Effector memory CD8-positive, alpha-beta T cell (primary cell): ENCODE results near the gene CD6.

Source experiments
- ATAC-seq: fragments of 150-1000 bp; cut with Tn5 transposase; replicated peaks from 2 replicates; pipeline ENCODE4 v1.10.0; 2021; ENCODE audit warnings: mild to moderate bottlenecking, moderate library complexity
- DNase-seq, 3 experiments: peaks; one replicate each; pipeline ENCODE4 v3.0.0; 2021
- H3K27ac Mint-ChIP-seq, 2 donors: one replicate each; pipeline ENCODE4 v1.8.0; 2022; ENCODE audit warnings: mild to moderate bottlenecking in 2 of 2, mixed read lengths in 2 of 2, moderate library complexity in 2 of 2
- H3K27me3 Mint-ChIP-seq, 2 donors: one replicate each; pipeline ENCODE4 v1.8.0; 2022; ENCODE audit warnings: mixed read lengths in 2 of 2
- H3K36me3 Mint-ChIP-seq: one replicate; pipeline ENCODE4 v1.8.0; 2022; ENCODE audit warnings: mild to moderate bottlenecking, moderate library complexity, mixed read lengths; ENCODE audit not compliant: insufficient read depth
- H3K4me1 Mint-ChIP-seq, 2 donors: one replicate each; pipeline ENCODE4 v1.8.0; 2022; ENCODE audit warnings: low read depth in 2 of 2, mixed read lengths in 2 of 2
- H3K4me3 Mint-ChIP-seq, 2 donors: one replicate each; pipeline ENCODE4 v1.8.0; 2022; ENCODE audit warnings: mild to moderate bottlenecking in 2 of 2, mixed read lengths in 2 of 2, moderate library complexity in 2 of 2
- H3K9me3 Mint-ChIP-seq, 2 donors: one replicate each; pipeline ENCODE4 v1.8.0; 2022; ENCODE audit warnings: mixed read lengths in 2 of 2

Gene CD6

DNA sequence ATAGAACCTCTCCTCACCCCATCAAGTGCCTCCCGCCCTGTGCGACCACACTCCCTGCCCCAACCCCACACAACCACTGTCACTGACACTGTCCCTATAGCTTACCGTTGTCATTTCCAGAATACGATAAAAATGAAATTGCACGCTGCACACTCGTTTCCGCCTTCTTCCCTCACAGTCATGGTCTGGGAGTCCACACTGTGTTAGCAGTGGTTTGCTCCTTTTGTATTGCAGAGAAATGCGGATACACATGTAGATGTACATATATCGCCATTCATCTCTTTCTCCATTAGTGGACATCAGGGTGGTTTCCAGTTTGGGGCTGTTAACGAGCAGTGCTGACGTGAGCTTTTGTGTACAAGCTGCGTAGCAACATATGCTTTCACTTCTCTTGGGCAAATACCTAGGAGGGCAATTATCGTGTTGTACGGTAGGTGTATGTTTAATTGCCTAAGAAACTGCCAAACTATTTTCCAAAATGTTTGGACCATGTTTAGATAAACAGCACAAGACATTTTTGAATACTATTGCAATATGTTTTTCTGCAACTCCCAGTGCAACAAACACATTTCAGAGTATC, 71.6 kb downstream of the CD6 start:
- Mint-ChIP-seq H3K36me3 (peaks cover 3% of the 10 kb centered on the region), H3K4me3 (peak overlapping the region; percentile 67 to 83), H3K4me1 (peaks cover 12 to 27% of the 10 kb centered on the region in 2 donors), H3K27me3 (no peaks in the 10 kb centered on the region), H3K9me3 (no peaks in the 10 kb centered on the region), H3K27ac (peak overlapping the region; percentile 76 to 98)
- peak in 1 of 3 experiments; percentile 43 for DNase-seq
- ATAC-seq = peak; percentile 44

DNA sequence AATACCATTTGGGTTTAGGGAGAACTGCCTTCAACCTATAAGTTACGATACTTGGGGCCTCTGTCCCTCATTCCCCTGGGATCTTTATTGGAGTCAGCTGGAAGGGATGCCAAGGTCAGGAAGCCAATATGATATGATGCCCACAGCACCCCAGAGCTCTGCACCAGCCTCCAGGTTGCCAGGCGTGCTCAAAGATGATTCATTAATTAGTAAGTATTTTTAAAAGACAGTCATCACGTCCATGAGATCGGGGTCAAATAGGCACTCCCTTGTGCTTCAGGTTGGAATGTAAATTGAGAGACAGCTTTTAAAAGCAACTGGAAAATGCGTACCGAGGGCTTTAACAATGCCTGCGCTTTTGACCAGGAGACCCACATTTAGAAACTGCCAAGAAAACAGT, 73.8 kb downstream of the CD6 start:
- Mint-ChIP-seq H3K4me3 (no peak overlapping the region), H3K36me3 (peaks cover 3% of the 10 kb centered on the region), H3K27me3 (no peaks in the 10 kb centered on the region), H3K4me1 (peaks cover 10 to 22% of the 10 kb centered on the region in 2 donors), H3K27ac (no peak overlapping the region), H3K9me3 (no peaks in the 10 kb centered on the region)
- no peak for ATAC-seq
- DNase-seq = no peak

DNA sequence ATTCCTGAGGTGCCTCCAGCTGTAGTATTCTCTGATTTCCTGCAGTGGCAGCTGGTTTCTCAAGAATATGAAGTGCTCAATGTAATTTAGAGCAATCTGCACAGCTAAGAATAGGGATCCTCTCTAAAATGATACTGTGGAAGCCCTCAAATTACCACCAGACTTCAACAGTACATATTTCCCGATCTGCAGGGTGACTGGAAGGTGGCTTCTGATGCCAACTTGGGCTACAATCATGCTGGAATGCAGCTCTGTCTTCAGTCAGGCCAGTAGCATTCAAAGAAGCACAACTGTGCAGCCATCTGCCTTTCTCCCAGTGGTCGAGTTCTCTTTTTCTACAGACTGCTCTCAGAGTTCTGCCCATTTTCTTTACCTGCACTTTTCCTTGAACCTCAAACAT, 75.4 kb downstream of the CD6 start:
- peaks cover 3% of the 10 kb centered on the region for H3K36me3 Mint-ChIP-seq
- DNase-seq (no peak), ATAC-seq (no peak)
- H3K4me3 Mint-ChIP-seq = no peak overlapping the region
- no peaks in the 10 kb centered on the region for H3K9me3 Mint-ChIP-seq
- H3K27ac Mint-ChIP-seq = no peak overlapping the region
- no peaks in the 10 kb centered on the region for H3K27me3 Mint-ChIP-seq
- H3K4me1 Mint-ChIP-seq = peaks cover 7 to 15% of the 10 kb centered on the region in 2 donors

DNA sequence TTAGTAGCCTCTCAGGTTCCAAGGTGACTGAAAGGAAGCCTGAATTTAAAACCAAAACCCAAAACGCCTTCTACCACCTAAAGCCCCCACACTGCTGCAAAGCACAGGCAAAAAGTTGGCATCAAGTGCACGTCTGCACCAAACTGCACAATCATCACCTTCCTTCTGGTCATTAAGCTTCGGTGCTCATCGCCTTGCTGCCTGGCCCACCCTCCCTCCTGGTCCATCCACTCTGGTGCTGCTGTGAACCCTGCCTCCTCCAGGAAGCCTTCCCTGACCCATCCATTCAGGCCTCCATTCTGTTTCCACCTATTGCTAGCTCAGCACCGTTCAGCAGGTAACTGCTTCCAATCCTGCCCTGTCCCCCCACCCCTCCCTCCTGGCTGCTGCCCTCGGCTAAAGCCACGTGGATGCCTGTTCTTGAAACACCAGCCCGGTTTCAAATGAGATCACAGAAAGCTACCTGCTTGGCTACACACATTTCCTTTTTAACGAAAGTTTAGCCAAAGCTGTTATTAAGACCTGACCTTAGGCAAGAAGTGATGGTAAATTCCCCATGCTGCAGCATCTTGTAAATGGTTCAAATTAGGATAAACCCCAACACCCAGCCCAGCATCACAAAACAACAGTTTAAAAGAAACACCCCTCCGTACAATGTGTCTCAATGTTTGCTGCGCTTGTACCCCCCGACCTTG, 77.0 kb downstream of the CD6 start:
- peaks cover 0 to 6% of the 10 kb centered on the region in 2 donors for H3K27me3 Mint-ChIP-seq
- H3K9me3 Mint-ChIP-seq = no peaks in the 10 kb centered on the region
- H3K36me3 Mint-ChIP-seq = no peaks in the 10 kb centered on the region
- ATAC-seq (no peak), DNase-seq (no peak)
- H3K4me3 Mint-ChIP-seq = no peak overlapping the region
- no peaks in the 10 kb centered on the region for H3K4me1 Mint-ChIP-seq
- peak overlapping the region in 1 of 2 donors; percentile 51 for H3K27ac Mint-ChIP-seq

DNA sequence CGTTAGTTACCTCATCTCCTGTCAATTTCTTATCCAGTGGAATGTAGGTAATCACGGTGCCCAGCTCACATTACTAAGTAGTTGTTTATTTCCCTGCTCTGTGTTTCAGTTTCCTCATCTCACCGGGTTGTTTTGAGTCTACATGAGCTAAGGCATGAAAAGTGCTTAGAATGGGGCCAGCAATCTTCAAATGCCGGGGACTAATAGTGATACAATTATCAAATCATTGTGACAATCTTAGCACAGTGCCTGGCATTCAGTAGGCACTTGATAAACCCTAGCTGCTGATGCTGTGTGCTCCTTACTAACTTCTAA, 77.5 kb downstream of the CD6 start:
- Mint-ChIP-seq H3K4me3 (no peak overlapping the region), H3K27ac (peak overlapping the region in 1 of 2 donors; percentile 51)

DNA sequence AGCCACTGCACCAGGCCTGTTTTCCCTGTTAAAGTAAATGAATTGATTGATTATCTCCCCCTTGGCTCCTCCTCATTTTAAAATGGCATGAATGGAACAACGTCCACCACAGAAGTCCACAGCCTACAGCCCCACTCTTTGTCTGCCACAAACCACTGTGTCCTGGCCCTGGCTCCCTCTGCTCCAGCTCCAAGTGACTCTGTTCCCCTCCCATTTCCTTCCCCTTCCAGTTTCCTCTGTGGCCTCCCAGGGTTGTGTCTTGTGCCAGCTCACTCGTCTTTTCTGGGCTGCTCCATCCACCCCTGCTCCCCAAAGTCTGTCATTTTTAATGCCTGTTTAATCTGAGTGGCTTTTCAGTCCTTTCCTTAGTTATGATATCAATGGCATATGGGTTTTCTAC, 78.4 kb downstream of the CD6 start:
- H3K9me3 Mint-ChIP-seq = no peaks in the 10 kb centered on the region
- no peaks in the 10 kb centered on the region for H3K4me1 Mint-ChIP-seq
- peak overlapping the region in 1 of 2 donors; percentile 47 for H3K27ac Mint-ChIP-seq
- no peak for DNase-seq
- ATAC-seq = no peak
- peaks cover 4% of the 10 kb centered on the region for H3K36me3 Mint-ChIP-seq
- no peak overlapping the region for H3K4me3 Mint-ChIP-seq
- peaks cover 0 to 6% of the 10 kb centered on the region in 2 donors for H3K27me3 Mint-ChIP-seq

More for the DNA sequence above, 77.5 kb downstream of the CD6 start:
- no peaks in the 10 kb centered on the region for H3K36me3 Mint-ChIP-seq
- no peak for ATAC-seq
- no peaks in the 10 kb centered on the region for H3K9me3 Mint-ChIP-seq
- peaks cover 0 to 6% of the 10 kb centered on the region in 2 donors for H3K27me3 Mint-ChIP-seq
- no peaks in the 10 kb centered on the region for H3K4me1 Mint-ChIP-seq
- no peak for DNase-seq

DNA sequence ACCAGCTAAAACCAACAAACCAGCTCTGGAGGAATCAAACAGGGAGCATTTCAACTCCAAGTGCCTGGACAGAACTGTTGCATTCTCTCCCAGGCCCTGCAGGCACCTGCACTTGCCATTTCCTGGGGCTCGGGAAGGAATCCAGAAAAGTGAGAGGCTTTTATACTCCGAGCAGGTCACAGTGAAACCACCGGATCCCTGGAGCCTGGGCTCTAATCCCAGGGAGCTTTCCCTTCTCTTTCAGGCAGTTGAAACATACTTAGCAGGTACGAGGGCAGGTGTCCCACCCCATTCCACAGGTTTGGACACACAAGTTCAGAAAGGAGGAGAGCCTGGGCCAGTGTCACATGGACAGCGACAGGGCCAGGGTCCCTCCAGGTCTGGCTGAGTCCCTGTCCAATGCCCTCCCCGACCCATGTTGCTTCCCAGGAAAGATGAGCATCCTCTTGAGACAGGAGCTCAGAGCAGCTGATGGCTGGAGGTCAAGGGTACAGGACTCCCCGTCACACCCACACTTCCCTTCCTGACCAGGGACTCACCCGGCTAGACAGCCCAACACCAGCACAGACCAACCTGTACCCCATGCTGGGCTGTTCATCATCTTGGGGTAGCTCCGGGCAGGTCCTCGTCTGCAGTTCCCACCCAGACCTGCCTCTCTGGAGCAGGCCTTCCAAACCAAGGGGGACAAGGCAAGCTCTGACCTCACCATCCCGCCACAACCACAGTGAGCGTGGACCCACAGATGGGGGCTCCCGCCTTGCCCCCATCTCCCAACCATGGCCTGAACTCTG, 80.9 kb downstream of the CD6 start:
- Mint-ChIP-seq H3K4me1 (no peaks in the 10 kb centered on the region), H3K27ac (no peak overlapping the region), H3K4me3 (no peak overlapping the region), H3K27me3 (peaks cover 0 to 6% of the 10 kb centered on the region in 2 donors), H3K9me3 (no peaks in the 10 kb centered on the region), H3K36me3 (peaks cover 6% of the 10 kb centered on the region)
- no peak for ATAC-seq
- DNase-seq = no peak

DNA sequence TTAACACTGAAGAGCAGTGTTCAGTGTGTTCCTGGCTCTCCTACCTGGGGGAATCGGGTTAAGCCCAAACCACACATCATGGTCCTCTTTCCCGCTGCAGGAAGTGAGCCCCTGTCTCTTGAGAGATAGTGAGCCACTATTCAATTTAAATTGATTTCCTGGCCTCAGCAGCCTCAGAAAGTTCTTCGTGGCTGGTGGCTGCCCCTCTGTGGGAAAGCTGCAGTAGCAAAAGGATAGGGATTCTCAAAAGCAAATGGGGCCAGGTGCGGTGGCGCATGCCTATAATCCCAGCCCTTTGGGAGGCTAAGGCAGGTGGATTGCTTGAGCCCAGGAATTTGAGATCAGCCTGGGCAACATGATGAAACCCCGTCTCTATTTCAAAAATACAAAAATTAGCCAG, 81.7 kb downstream of the CD6 start:
- Mint-ChIP-seq H3K4me1 (no peaks in the 10 kb centered on the region), H3K4me3 (no peak overlapping the region), H3K27me3 (peaks cover 0 to 6% of the 10 kb centered on the region in 2 donors), H3K27ac (no peak overlapping the region), H3K9me3 (no peaks in the 10 kb centered on the region), H3K36me3 (peaks cover 6% of the 10 kb centered on the region)
- ATAC-seq (no peak), DNase-seq (no peak)

DNA sequence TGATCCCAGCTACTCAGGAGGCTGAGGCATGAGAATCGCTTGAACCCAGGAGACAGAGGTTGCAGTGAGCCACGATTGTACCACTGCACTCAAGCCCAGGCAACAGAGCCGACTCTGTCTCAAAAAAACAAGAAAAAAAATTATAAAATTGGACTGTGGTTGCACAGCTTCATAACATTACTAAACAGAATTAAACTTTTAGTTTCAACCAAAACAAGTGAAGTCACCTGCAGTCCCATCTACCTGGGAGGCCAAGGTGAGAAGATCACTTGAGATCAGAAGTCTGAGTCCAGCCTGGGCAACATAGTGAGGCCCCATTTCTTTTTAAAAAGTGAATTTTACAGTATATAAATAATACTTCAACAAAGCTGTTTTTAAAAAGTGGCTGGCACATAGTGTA, 83.0 kb downstream of the CD6 start:
- H3K4me1 Mint-ChIP-seq = peaks cover 4 to 6% of the 10 kb centered on the region in 2 donors
- peaks cover 0 to 6% of the 10 kb centered on the region in 2 donors for H3K27me3 Mint-ChIP-seq

DNA sequence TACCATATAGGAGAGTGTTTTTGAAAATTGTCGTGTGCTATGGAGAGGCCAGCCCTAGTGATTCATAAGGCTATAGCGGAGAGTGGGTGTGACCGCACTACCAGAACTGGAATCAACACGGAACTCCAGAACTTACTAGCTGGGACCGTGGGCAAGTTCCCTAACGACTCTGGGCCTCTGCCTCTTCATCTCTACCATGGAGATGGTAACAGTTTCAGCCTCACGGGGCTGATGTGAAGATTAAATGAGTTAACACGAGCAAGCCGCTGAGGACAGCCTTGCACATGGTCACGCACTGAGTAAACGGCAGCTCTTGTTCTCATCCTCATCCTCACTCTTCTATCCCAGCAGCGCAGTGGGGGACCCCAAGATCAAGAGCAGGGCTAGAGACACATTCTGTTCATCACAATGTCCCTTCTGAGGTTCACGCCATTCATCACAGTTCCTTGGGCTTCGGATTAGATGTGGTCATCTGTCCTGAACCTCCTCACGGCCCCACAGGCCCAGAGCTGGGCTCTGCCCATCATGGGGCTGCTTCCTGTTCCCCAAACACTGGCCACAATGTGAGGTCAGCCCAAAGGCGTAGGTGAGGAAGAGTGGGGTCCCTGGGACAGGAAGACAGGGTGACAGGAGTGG, 83.6 kb downstream of the CD6 start:
- peaks cover 0 to 6% of the 10 kb centered on the region in 2 donors for H3K27me3 Mint-ChIP-seq
- no peaks in the 10 kb centered on the region for H3K9me3 Mint-ChIP-seq
- H3K4me3 Mint-ChIP-seq = no peak overlapping the region
- H3K27ac Mint-ChIP-seq = peak overlapping the region; percentile 49 to 81
- peaks cover 4 to 6% of the 10 kb centered on the region in 2 donors for H3K4me1 Mint-ChIP-seq
- no peak for ATAC-seq
- H3K36me3 Mint-ChIP-seq = peaks cover 6% of the 10 kb centered on the region
- no peak for DNase-seq

More for the DNA sequence above, 83.0 kb downstream of the CD6 start:
- H3K4me3 Mint-ChIP-seq = no peak overlapping the region
- H3K27ac Mint-ChIP-seq = peak overlapping the region in 1 of 2 donors; percentile 81
- H3K9me3 Mint-ChIP-seq = no peaks in the 10 kb centered on the region
- DNase-seq = no peak
- H3K36me3 Mint-ChIP-seq = peaks cover 6% of the 10 kb centered on the region
- no peak for ATAC-seq

DNA sequence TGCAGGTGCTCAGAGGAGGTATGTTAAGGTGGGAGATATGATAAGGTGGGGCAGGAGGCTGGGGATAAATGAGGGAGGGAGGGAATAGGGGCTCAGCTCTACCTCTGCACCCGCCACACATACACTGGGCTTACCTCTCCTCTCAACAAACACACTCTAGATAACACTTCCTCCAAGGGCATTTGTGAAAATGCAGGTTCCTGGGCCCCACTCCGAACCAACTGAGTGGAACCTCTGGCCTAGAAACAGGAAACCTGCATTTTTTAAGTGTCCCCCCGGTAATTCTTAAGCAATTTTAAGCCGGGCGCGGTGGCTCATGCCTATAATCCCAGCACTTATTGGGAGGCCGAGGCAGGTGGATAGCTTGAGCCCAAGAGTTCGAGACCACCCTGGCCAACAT, 84.3 kb downstream of the CD6 start:
- peaks cover 6% of the 10 kb centered on the region for H3K36me3 Mint-ChIP-seq
- no peaks in the 10 kb centered on the region for H3K9me3 Mint-ChIP-seq
- DNase-seq (no peak), ATAC-seq (no peak)
- H3K4me3 Mint-ChIP-seq = no peak overlapping the region
- H3K4me1 Mint-ChIP-seq = peaks cover 7 to 12% of the 10 kb centered on the region in 2 donors
- H3K27ac Mint-ChIP-seq = no peak overlapping the region
- peaks cover 0 to 6% of the 10 kb centered on the region in 2 donors for H3K27me3 Mint-ChIP-seq

DNA sequence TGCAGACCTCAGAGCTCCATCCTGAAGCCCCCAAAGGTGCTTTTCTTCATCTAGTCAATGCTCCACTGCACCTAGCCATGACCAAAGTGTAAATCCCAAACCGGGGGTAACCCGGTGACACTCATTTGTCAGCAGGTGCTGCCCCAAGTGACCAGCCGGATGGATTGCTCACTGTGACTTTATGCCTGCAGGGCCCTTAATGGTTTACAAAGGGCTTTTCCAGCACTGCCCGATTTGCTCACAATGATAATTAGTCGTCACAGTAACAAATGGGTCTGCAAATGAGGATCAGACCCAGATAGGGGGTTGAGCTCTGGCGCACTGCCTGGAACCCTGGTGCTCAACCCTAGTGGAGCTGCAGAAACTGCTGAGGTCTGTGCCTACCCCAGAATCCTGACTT, 85.1 kb downstream of the CD6 start:
- Mint-ChIP-seq H3K4me1 (peaks cover 14 to 17% of the 10 kb centered on the region in 2 donors), H3K4me3 (no peak overlapping the region), H3K9me3 (no peaks in the 10 kb centered on the region)

DNA sequence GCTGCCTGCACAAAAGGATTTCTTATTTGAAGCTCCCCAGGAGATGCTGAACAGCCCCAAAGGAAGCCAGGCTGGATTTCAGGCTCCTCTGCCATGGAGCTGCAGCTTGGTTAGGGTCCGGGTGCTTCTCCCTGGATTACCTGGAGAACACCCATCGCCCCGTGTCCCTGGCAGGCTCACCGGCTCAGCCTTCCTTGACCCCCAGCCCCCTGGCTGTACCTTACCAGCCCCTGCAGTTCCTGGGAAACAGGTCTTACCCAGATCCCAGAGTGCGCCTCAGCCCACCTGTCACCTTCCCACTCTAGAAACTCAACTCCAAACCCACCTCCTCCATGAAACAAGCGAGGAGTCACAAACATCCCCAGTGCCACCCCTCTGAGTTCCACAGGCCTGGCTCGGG, 85.5 kb downstream of the CD6 start:
- Mint-ChIP-seq H3K27me3 (peaks cover 0 to 6% of the 10 kb centered on the region in 2 donors), H3K27ac (peak overlapping the region in 1 of 2 donors; percentile 54), H3K36me3 (peaks cover 6% of the 10 kb centered on the region), H3K4me1 (peaks cover 18 to 21% of the 10 kb centered on the region in 2 donors), H3K9me3 (no peaks in the 10 kb centered on the region), H3K4me3 (no peak overlapping the region)
- DNase-seq (no peak), ATAC-seq (no peak)

More for the DNA sequence above, 85.1 kb downstream of the CD6 start:
- DNase-seq (no peak), ATAC-seq (no peak)
- no peak overlapping the region for H3K27ac Mint-ChIP-seq
- peaks cover 0 to 6% of the 10 kb centered on the region in 2 donors for H3K27me3 Mint-ChIP-seq
- H3K36me3 Mint-ChIP-seq = peaks cover 6% of the 10 kb centered on the region
